ENCODE measurements around the gene SPATA2. TPM values are rescaled to one million over a fixed set of nuclear protein-coding genes. Genes with fewer than 3 reads are reported as not detected.
A peak's percentile ranks its signal among the peaks of the same experiment; 100 is the strongest.

Gene SPATA2
- total and polyA plus RNA-seq, 2 of the 13 experiments (the other 11 are each of a cell fraction or from before 2014, with no cell fraction given) = 3.2 to 8.7 TPM

GRCh38 chr20:49899541-49900383, 15.6 kb downstream of the SPATA2 start (continued):
- TF ChIP-seq PLSCR1 (CRISPR knock-in tag; IDR thresholded peaks at IDR 0.05; ENCODE audit: borderline replicate concordance) (no peak), ZNF841 (CRISPR knock-in tag; IDR thresholded peaks at IDR 0.05; ENCODE audit: borderline replicate concordance) (no peak), MLXIP (CRISPR knock-in tag; IDR thresholded peaks at IDR 0.05; ENCODE audit: borderline replicate concordance) (no peak), ARNT2 (CRISPR knock-in tag; IDR thresholded peaks at IDR 0.05; ENCODE audit: low read depth) (no peak), ZNF660 (CRISPR knock-in tag; IDR thresholded peaks at IDR 0.05; ENCODE audit: borderline replicate concordance, low read depth) (no peak), GPN1 (CRISPR knock-in tag; IDR thresholded peaks at IDR 0.05; ENCODE audit: borderline replicate concordance) (no peak), KAT7 (CRISPR knock-in tag; IDR thresholded peaks at IDR 0.05; ENCODE audit: borderline replicate concordance) (no peak), FOXP1 (IDR thresholded peaks at IDR 0.05) (peak; percentile 75; the same call in 1 of the 2 replicates), FOXP1 (CRISPR knock-in tag; IDR thresholded peaks at IDR 0.05) (peak; percentile 99), MED13 (CRISPR knock-in tag; IDR thresholded peaks at IDR 0.05) (no peak), MBNL3 (CRISPR knock-in tag; conservative IDR thresholded peaks at IDR 0.05) (no peak), RARA (CRISPR knock-in tag; IDR thresholded peaks at IDR 0.05) (no peak), ZNF547 (CRISPR knock-in tag; IDR thresholded peaks at IDR 0.05) (no peak), KDM4B (CRISPR knock-in tag; IDR thresholded peaks at IDR 0.05) (no peak), ZNF773 (CRISPR knock-in tag; IDR thresholded peaks at IDR 0.05; ENCODE audit: borderline replicate concordance) (no peak), FOXM1 (CRISPR knock-in tag; IDR thresholded peaks at IDR 0.05) (no peak), YEATS4 (CRISPR knock-in tag; IDR thresholded peaks at IDR 0.05; ENCODE audit: borderline replicate concordance) (no peak), ZNF766 (CRISPR knock-in tag; IDR thresholded peaks at IDR 0.05; ENCODE audit: borderline replicate concordance) (no peak), ZNF674 (CRISPR knock-in tag; IDR thresholded peaks at IDR 0.05; ENCODE audit: low read depth) (no peak), ZNF503 (CRISPR knock-in tag; IDR thresholded peaks at IDR 0.05) (0 out of 2 replicates have a peak, but pooled peaks have one; percentile 33), PCBP1 (IDR thresholded peaks at IDR 0.05; ENCODE audit: borderline replicate concordance, low read depth, low read length) (no peak), ESRRA (CRISPR knock-in tag; IDR thresholded peaks at IDR 0.05; ENCODE audit: low read depth) (no peak), DR1 (CRISPR knock-in tag; IDR thresholded peaks at IDR 0.05) (no peak), ZNF24 (IDR thresholded peaks at IDR 0.05) (no peak), HOXA7 (CRISPR knock-in tag; IDR thresholded peaks at IDR 0.05) (no peak), FOSL1 (CRISPR knock-in tag; IDR thresholded peaks at IDR 0.05; ENCODE audit: borderline replicate concordance) (no peak), SAP130 (CRISPR knock-in tag; IDR thresholded peaks at IDR 0.05; ENCODE audit: low read depth) (peak; percentile 26; the same call in 1 of the 2 replicates)

Data from HepG2 (cell line).